GM18508 (cell line): ENCODE data around the gene PLEKHO2.
A peak's percentile ranks its signal among the peaks of the same experiment; 100 is the strongest.

Experiments
- ATAC-seq: cut with Tn5 transposase; IDR thresholded peaks from one replicate; pipeline ENCODE4 v1.9.1; 2021; ENCODE audit warnings: moderate number of reproducible peaks; ENCODE audit not compliant: insufficient read depth, unreplicated experiment

Gene PLEKHO2

DNA sequence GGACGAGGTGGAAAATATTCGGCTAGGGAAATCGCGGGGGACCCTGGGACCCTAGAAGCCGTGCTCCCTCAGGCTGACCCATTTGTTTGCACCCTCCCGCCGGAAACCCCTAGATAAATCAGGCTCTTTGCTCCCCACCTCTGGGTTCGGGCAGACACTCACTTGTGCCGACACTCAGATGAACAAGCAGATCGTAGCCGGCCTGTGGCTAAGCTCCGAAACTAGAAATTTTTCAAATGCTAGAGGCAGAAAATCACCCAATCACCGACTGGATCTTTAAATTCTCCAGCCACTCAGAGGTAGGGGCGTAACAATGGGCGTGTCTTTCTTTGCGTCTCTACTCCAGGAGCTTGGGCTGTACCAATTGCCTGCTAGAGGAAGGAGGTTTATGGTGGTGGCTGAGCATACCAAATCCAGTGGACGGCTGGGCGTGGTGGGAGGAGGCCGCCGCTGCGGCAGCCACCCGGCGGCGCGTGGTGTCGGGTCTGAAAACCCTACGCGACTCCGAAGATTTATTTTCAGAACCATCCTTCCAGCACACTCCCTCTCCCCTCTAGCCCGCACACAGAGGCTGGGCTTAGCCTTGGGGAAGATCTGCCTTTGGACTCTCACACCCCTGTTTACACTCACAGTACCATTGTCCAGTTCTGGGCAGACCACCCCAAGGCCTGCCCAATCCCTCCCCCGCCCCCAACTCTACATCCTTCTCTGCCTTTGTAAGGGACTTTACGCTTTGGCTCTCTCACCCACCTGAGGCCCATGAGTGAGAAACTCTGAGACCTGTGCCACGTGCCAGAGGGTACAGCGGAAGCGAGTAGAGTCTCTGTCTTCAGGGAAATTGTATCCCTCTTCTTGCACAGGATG lies 16.1 kb upstream of the PLEKHO2 start, which contains the start of gene PIF1:
Gene PIF1 (minus strand): TSS at position 217 of the 864 bp plus-strand sequence. CDS start 1,312 bp downstream, outside the sequence.
- ATAC-seq: peak; percentile 62

DNA sequence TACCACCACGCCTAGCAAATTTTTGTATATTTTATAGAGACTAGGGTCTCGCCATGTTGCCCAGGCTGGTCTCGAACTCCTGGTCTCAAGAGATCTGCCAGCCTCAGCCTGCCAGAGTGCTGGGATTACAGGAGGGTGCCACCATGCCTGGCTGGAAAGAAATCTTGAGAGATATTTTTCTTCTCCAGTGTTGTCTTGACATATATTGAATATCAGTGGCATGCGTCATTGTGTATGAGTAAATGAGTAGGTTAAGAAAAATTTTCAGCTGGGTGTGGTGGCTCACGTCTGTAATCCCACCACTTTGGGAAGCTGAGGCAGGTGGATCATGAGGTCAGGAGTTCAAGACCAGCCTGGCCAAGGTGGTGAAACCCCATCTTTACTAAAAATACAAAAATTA lies 12.7 kb upstream of the PLEKHO2 start:
- no peak for ATAC-seq

GRCh38 chr15:64833690-64834089 lies 8.0 kb upstream of the PLEKHO2 start:
- ATAC-seq: no peak

DNA sequence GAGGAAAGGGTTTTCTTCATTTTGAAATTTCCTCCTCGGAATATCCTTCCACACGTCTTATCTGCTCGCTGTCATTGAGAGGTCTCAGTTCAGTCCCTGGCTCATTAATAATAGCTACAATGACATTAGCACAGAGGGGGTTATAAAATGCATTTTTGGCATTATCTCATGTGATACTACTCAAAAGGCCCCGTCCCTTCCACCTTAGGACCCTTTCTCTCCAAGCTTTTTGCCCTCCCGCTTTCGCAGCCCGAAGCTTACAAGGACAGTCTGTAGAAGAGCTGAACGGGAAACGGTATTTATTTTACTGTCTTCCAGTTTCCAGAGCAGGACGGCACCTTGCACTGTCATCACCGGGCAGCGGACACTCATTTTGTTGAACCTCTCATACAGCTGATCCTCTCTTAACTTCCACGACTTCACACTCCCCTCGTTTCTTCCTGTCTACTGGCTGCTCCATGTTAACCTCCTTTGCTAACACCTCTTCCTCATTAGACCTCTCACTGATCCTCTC lies 5.6 kb upstream of the PLEKHO2 start:
- no peak for ATAC-seq

- no peak for ATAC-seq
Measured at GRCh38 chr15:64837502-64837901, 4.2 kb upstream of the PLEKHO2 start.

DNA sequence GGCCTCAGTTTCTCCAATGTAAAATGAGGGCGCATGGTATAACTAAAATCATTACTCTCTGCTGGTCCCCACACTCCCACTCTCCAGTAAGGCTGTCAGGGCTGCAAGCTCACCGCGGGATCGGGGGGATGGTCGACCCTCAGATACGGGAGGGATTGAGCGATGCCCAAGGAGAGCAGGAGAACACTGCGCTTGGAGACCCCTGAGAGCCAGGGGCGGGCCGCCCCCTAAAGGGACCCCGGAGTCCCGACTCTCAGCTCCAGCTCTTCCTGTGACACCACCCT lies 713 bp upstream of the PLEKHO2 start:
- ATAC-seq: no peak

GRCh38 chr15:64842096-64842939 lies 603 bp downstream of the PLEKHO2 start:
- ATAC-seq: no peak

DNA sequence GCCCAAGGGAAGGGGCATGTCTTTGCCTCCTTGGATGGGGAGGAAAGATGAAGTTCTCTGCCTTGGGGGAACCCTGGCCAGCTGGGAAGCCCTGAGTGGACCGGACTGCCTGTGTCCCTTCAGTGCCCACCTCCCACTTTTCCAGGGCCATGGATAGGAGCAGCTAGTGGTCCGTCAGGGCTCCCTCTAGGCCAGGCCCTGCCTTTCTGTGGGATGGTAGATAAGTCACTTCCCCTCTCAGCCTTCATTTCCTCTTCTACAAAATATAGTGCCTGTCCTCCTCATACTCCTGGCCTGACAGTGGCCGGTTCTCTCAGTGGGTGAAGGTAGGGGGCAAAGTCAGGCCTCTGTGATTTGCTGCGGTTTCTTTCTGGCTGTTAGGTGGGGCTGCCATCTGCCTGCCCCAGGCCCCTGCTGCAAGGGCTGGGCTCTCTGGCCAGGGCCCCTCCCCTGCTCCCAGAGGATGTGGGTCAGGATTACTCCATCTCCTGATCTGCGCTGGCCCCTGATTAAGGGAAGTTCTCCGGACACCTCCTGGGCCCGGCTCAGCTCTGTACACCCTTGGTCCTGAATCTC lies 1.4 kb downstream of the PLEKHO2 start:
- no peak for ATAC-seq

GRCh38 chr15:64843991-64844390 lies 2.3 kb downstream of the PLEKHO2 start:
- ATAC-seq: no peak

- no peak for ATAC-seq
Measured at GRCh38 chr15:64844576-64845145, 2.9 kb downstream of the PLEKHO2 start.

DNA sequence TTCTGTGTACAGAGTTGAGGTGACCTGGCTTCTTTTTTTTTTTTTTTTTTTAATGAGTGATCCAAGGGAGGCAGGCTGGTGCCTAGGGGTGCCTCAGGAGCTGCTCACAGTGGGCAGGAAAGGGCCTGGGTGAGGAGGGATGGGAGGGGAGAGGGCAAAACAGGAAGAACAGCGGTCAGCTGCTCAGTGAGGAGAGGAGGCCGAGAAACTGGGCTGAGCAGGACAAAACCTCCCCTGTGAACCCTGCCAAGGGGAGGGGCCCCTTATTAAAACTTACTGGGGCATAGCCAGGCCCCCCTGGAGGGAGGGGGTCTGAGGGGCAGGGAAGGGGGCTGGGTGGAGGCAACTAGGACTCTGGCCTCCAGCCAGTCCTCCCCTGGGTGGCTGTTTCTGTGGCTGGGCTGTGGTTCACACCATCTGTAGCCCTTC lies 3.5 kb downstream of the PLEKHO2 start:
- ATAC-seq: no peak

DNA sequence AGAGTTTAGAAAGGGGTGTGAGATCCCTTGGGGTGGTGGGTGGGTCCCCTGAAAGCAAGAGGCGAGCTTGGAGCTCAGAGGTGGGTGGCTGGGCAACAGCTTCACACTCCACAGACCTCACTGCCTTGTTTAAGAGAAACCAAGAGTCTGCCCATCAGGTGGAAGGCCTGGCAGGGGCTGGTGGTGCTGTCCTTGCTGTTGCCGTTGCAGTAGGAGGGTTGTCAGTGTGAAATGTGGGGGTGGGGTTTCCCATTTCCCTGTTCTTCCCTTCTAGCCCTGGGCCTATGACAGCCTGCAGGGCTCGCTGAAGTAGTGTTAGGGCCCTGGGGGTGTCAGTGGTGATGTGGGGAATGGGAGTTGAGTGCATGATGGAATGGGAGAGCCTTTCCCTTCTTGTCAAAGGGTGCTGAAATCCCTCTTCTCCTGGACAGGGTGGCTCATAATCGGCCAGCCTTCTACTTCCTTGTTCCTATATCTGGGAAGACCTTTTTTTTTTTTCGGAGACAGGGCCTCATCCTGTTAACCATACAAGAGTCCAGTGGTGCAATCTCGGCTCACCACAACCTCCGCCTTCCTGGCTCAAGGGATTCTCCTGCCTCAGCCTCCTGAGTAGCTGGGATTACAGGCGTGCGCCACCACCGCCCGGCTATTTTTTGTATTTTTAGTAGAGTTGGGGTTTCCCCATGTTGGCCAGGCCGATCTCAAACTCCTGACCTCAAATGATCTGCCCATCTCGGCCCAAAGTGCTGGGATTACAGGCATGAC lies 4.3 kb downstream of the PLEKHO2 start:
- ATAC-seq: no peak

DNA sequence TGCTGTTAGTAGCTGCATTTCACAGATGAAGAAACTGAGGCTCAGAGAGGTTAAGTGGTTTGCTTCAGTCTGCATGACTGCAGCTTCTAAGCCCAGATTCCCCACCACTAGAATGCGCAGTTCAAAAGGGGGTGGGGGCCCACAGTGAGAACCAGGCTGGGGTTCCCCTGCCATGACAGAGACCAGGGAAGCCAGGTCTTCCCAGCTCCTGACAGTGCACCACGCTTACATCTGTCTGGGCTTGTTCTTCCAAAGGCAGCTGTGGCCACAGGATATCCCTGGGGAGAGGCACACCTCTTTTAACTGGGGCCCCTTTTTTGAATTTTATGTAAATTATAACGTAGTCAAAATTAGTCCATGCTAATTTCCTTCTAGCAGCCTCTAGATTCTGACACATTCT lies 5.3 kb downstream of the PLEKHO2 start:
- no peak for ATAC-seq

DNA sequence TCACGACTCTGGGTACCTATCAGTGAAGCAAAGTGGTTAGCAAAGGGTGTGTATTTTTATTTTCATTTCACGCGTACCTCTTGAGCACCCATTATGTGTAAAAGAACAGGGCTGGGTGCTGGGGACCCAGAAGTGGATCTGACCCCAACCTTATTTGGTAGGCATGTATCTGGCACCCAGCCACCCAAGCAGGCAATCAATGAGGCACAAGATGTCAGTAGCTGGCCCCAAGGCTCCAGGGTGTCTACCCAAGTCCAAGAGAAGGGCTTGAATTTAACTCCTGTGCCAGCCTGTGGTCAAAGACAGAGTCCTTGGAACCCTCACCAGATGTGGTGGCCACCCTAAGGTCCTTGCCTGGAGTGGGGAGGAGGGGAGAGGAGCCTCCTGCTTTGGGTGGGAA lies 5.7 kb downstream of the PLEKHO2 start:
- ATAC-seq: no peak

GRCh38 chr15:64847876-64848716 lies 6.4 kb downstream of the PLEKHO2 start:
- no peak for ATAC-seq

DNA sequence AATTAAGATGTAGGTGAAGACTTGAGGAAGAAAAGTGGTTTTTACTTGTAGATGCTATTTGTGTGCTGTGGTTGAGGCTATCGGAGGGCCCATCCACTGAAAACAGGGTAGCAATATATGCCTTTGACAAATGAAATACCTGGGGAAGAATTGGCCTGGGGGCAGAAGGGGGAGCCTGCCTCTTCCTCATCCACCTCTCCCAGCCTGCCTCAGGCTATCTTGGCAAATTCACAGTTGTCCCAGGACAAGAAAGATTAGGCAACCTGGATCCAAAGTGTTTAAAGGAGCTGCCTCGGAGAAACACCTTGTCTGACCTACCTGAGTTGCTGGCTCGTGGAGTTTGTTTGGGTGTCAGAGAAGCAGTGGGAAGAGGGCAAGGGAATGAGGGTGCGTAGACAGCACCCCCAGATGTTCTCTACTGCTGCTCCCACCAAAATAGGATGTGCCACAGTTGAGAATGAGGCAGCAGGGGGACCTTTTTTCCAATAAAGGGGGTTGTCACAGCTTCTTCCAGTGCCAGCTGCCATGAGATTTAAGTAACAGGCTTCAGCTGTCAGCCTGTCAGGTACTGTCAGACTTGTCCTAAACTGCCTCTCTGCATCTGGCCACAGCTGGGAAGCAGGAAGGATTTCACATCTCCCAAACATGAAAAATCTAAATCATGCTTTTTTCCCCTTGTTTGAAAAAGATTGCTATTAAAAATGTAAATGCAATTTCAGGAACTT lies 9.2 kb downstream of the PLEKHO2 start:
- ATAC-seq: no peak

DNA sequence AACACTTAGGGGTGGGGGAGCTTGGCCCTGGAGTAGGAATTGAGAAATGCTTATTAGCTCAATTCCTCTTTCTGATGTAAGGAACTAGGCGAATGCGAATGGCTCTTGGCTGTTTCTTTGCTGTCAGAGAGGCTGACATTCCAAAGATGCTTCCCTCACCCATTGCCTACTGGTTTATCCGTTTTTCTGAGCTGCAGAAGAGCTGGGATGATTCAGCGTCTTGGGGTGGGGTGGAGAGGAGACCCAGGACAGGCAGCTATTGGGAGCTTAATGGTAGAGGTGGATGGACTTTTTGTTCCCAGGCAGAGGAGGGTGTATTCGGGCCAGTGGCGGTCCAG lies 9.8 kb downstream of the PLEKHO2 start:
- ATAC-seq: no peak

GRCh38 chr15:64854041-64854440 lies 12.3 kb downstream of the PLEKHO2 start:
- no peak for ATAC-seq
